Endothelial cell (in vitro differentiated cells): ENCODE results near the gene SORD. TPM values are rescaled to one million over a fixed set of nuclear protein-coding genes. Genes with fewer than 3 reads are reported as not detected.

Experiments
- DNase-seq: peaks from one replicate; pipeline ENCODE4 v3.0.0; 2021; ENCODE audit warnings: low spot score
- H3K27ac Mint-ChIP-seq: one replicate; pipeline ENCODE4 v1.8.0; 2021; ENCODE audit warnings: mixed read lengths, inconsistent platforms; ENCODE audit not compliant: unreplicated experiment
- H3K27me3 Mint-ChIP-seq: one replicate; pipeline ENCODE4 v1.8.0; 2021; ENCODE audit warnings: mild to moderate bottlenecking, moderate library complexity, mixed read lengths, inconsistent platforms; ENCODE audit not compliant: unreplicated experiment
- H3K36me3 Mint-ChIP-seq: one replicate; pipeline ENCODE4 v1.8.0; 2021; ENCODE audit warnings: mild to moderate bottlenecking, low read depth, mixed read lengths, inconsistent platforms; ENCODE audit not compliant: unreplicated experiment
- H3K4me1 Mint-ChIP-seq: one replicate; pipeline ENCODE4 v1.8.0; 2021; ENCODE audit warnings: mild to moderate bottlenecking, mixed read lengths, inconsistent platforms; ENCODE audit not compliant: unreplicated experiment
- H3K4me3 Mint-ChIP-seq: one replicate; pipeline ENCODE4 v1.8.0; 2021; ENCODE audit warnings: mild to moderate bottlenecking, mixed read lengths, inconsistent platforms; ENCODE audit not compliant: unreplicated experiment
- H3K9me3 Mint-ChIP-seq: one replicate; pipeline ENCODE4 v1.8.0; 2021; ENCODE audit warnings: mixed read lengths, inconsistent platforms; ENCODE audit not compliant: unreplicated experiment
- total RNA-seq: library from RNA; stranded (reverse); fragmentation: NEBNext Ultra II Directional; extraction: Animal tissue kit (Norgen Biotek cat#: 25700); gene quantifications from one replicate; pipeline ENCODE4 v1.2.1, GENCODE V29; 2021; ENCODE audit not compliant: unreplicated experiment
- TF ChIP-seq, protein P1 (sequence below): fragments of 200-600 bp; sonication (generic); IDR thresholded peaks from one replicate; pipeline ENCODE4 v1.5.0; 2021; ENCODE audit warnings: antibody characterized with exemption; ENCODE audit not compliant: unreplicated experiment

The SORD gene
- total RNA-seq, 1 donor from 2014 or later, result 16.9 TPM

DNA sequence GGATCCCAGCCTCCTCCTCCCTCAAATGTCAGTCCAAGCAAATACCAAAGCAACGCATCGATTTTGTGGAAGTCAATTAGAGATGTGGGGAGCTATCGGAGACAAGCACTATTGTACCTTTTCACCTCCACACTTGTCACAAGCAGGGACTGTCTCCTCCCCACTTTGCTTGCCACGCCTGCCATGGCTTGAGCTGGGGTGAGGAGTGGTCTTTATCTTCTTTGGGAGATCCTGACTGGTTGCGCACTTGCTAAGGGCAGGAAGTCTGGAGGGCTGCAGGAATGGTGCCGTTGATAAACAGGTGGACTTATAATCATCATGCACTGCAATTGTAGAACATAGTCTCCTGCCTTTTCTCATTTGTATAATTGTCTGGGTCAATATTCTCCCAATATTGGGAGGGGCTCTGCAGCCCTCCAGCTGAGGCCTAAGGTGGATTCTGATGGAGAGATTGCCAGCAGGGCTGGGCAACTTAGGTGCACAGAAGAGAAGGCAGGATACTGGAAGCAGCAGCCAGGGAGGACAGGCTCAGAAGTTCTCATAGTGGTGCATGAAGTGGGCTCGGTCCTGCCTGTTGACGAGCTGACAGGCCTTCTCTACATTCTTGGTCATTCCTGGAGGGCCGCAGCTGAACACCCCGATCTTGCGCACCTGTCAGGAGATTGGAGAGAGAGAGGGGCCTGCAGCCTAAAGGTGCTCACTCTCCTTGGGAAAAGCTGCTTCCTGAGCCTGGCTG is 70.8 kb downstream of the SORD start:
- TF ChIP-seq, protein P1, sequence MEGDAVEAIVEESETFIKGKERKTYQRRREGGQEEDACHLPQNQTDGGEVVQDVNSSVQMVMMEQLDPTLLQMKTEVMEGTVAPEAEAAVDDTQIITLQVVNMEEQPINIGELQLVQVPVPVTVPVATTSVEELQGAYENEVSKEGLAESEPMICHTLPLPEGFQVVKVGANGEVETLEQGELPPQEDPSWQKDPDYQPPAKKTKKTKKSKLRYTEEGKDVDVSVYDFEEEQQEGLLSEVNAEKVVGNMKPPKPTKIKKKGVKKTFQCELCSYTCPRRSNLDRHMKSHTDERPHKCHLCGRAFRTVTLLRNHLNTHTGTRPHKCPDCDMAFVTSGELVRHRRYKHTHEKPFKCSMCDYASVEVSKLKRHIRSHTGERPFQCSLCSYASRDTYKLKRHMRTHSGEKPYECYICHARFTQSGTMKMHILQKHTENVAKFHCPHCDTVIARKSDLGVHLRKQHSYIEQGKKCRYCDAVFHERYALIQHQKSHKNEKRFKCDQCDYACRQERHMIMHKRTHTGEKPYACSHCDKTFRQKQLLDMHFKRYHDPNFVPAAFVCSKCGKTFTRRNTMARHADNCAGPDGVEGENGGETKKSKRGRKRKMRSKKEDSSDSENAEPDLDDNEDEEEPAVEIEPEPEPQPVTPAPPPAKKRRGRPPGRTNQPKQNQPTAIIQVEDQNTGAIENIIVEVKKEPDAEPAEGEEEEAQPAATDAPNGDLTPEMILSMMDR, result no peak
- no peak for DNase-seq
- peaks cover 7% of the 10 kb centered on the region for H3K4me1 Mint-ChIP-seq
- no peak overlapping the region for H3K4me3 Mint-ChIP-seq
- peaks cover 5% of the 10 kb centered on the region for H3K36me3 Mint-ChIP-seq
- H3K27me3 Mint-ChIP-seq, result peaks cover 14% of the 10 kb centered on the region
- H3K9me3 Mint-ChIP-seq, result no peaks in the 10 kb centered on the region
- no peak overlapping the region for H3K27ac Mint-ChIP-seq

DNA sequence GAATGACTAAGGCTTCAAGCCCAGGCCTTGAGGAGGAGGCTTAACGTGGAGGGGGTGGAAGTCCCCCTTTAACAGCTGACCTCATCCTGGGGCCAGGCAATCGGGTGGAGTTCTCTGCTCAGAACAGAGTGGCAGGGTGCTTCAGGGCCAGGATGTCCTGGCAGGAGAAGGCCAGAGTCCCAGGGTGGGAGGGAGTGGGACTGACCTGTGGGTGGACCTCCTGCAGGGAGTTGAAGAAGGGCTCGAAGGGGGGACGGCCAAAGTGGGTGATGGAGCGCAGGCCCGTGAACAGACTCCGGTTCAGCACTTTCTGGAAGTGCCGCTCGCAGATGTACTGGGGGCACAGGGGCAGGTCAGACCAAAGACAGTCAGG is 71.3 kb downstream of the SORD start:
- Mint-ChIP-seq H3K4me1 (peaks cover 2% of the 10 kb centered on the region), H3K27ac (no peak overlapping the region), H3K36me3 (peaks cover 5% of the 10 kb centered on the region), H3K27me3 (peaks cover 12% of the 10 kb centered on the region), H3K9me3 (no peaks in the 10 kb centered on the region), H3K4me3 (no peak overlapping the region)
- no peak for DNase-seq
- TF ChIP-seq, protein P1, result no peak

DNA sequence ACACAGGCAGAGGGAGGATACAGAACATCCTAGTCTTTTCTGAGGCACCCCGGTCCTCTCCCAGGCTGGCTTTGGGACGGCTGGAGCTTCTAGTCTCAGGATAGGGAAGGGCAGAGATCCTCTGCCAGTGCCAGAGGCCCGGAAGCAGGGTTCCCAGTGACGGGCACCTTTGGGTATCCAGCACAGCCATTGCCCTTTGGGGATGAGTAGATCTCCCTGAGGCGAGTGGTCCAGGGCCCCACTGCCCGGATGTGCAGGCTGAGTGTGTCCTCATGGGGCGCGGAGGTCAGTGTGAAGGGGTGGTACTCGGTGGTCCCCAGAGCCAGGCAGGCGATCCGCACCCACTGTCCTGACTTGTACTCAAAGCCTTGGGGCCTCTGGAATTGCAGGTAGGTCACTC is 72.7 kb downstream of the SORD start:
- TF ChIP-seq, protein P1, result no peak
- no peak for DNase-seq

GRCh38 chr15:45097466-45097865 is 74.5 kb downstream of the SORD start:
- no peak overlapping the region for H3K4me3 Mint-ChIP-seq
- no peak overlapping the region for H3K27ac Mint-ChIP-seq
- no peak for DNase-seq
- H3K27me3 Mint-ChIP-seq, result peaks cover 12% of the 10 kb centered on the region
- TF ChIP-seq, protein P1, result no peak
- H3K4me1 Mint-ChIP-seq, result peaks cover 18% of the 10 kb centered on the region
- peaks cover 5% of the 10 kb centered on the region for H3K36me3 Mint-ChIP-seq
- H3K9me3 Mint-ChIP-seq, result no peaks in the 10 kb centered on the region

More for the DNA sequence above, 72.7 kb downstream of the SORD start:
- Mint-ChIP-seq H3K4me3 (no peak overlapping the region), H3K36me3 (peaks cover 5% of the 10 kb centered on the region), H3K27ac (no peak overlapping the region), H3K27me3 (peaks cover 12% of the 10 kb centered on the region), H3K4me1 (peaks cover 4% of the 10 kb centered on the region), H3K9me3 (no peaks in the 10 kb centered on the region)

DNA sequence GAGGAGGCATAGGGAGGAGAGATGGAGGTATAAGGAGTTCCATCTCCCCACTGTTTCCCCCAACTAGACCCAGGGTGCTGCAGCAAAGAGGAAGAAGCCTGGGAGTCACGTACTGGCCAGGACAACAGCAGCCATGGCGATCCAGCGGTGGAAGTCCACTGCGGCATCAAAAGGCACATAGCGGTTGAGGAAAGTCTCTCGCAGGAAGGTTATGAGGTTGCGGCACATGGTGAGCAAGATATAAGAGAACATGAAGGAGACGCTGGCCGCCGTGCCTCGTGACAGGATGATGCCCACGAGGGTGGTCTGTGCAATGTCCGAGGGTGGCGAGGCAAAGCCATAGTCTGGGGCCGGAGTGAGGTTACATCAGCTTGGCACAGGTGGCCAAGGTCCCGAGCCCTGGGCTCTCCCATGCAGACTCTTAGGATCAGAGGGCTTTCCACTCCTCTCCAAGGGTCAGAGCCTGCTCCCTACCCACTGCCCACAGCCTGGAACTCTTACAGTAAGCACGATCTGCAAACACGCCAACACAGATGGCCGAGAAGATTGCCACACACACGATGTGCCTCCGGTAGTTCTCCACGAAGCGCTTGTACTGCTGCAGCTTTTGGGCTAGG is 76.7 kb downstream of the SORD start:
- Mint-ChIP-seq H3K27me3 (peaks cover 11% of the 10 kb centered on the region), H3K4me1 (peaks cover 18% of the 10 kb centered on the region), H3K27ac (peak overlapping the region; percentile 12), H3K9me3 (no peaks in the 10 kb centered on the region), H3K4me3 (no peak overlapping the region), H3K36me3 (no peaks in the 10 kb centered on the region)
- TF ChIP-seq, protein P1, result no peak
- DNase-seq, result no peak
